Measurements from ENCODE around the gene ZNF784. TPM values are rescaled to one million over a fixed set of nuclear protein-coding genes. Genes with fewer than 3 reads are reported as not detected.

ZNF784 gene
- total RNA-seq, 2 experiments from 2014 or later = 3.4 to 4.0 TPM

- peak overlapping the region; percentile 70 for H3K4me2 ChIP-seq (ENCODE audit: low read length)
- H3K9me2 ChIP-seq (ENCODE audit: insufficient read depth, low read length) = no peaks in the 10 kb centered on the region
- H2AFZ ChIP-seq (ENCODE audit: low read length) = peak overlapping the region; percentile 66; the same call in 1 of the 2 replicates
- ChIA-PET POLR2A (interaction anchor here (0.8 to 1.6 kb wide), 4 partner anchors 11 to 48 kb away, joined by 3 to 15 read pairs (median 6); partner anchors contain the start of gene ZNF784), CTCF (ENCODE audit: unreplicated experiment) (interaction anchor here (0.6 kb wide), 1 partner anchor 50 kb away, joined by 3 read pairs; no protein-coding TSS in a partner anchor)
- BruUV-seq (replicated peaks) = no TSS peak
- TF ChIP-seq CTCF (conservative IDR thresholded peaks at IDR 0.05; ENCODE audit: low read length) = no peak
- no peak for TF ChIP-seq EZH2phosphoT487 (IDR thresholded peaks at IDR 0.05; ENCODE audit: borderline replicate concordance, low read depth, low read length)
- no peaks in the 10 kb centered on the region for H4K20me1 ChIP-seq (ENCODE audit: insufficient read depth, low read length)
- H3K9me3 ChIP-seq (ENCODE audit: low read length) = no peaks in the 10 kb centered on the region
- intact Hi-C loops (cut with micrococcal nuclease; ENCODE audit: unreplicated experiment) = loop anchor here (1.0 to 2.0 kb wide), 2 partner anchors 18 to 44 kb away; partner anchors contain the start of genes ZNF579 and ZNF581
- peaks cover 25% of the 10 kb centered on the region for H3K36me3 ChIP-seq (ENCODE audit: insufficient read depth, low read length)
- H3K27ac ChIP-seq (ENCODE audit: low read depth, low read length, poor library complexity, severe bottlenecking) = peak overlapping the region; percentile 94
- H3K4me1 ChIP-seq (ENCODE audit: insufficient read depth, low read length, poor library complexity, severe bottlenecking) = peaks cover 26% of the 10 kb centered on the region
- peak overlapping the region; percentile 74 for H3K4me3 ChIP-seq (ENCODE audit: low read depth, low read length, poor library complexity, severe bottlenecking)
- DNase-seq (ENCODE audit: low spot score) = peak; percentile 92
- H3K79me2 ChIP-seq (ENCODE audit: insufficient read depth, low read depth, low read length) = no peaks in the 10 kb centered on the region
Observed at GRCh38 chr19:55598719-55599467, 25.5 kb downstream of the ZNF784 start.

DNA sequence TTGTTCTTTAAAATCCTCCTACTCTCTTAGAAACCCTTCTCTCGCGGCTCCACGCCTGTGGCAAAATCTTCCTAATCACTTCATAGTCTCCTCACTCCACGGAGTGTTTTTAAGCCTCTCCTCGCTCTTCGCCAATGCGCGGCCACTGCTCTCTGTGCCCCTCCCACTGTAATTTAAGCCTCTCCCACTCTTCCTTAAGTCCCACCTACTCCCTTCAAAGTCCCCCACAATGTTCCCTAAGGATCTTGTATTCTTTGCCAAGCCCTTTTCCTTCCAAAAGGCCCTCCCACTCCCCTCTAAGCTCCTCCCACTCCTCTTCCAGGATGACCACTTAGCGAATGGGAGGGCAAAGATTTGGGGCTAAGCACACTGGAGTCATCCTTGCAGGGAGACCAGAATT is 26.3 kb downstream of the ZNF784 start:
- TF ChIP-seq CTCF (conservative IDR thresholded peaks at IDR 0.05; ENCODE audit: low read length) (no peak), EZH2phosphoT487 (IDR thresholded peaks at IDR 0.05; ENCODE audit: borderline replicate concordance, low read depth, low read length) (no peak)
- Histone ChIP-seq H3K79me2 (ENCODE audit: insufficient read depth, low read depth, low read length) (no peaks in the 10 kb centered on the region), H3K4me3 (ENCODE audit: low read depth, low read length, poor library complexity, severe bottlenecking) (no peak overlapping the region), H2AFZ (ENCODE audit: low read length) (no peak overlapping the region), H3K36me3 (ENCODE audit: insufficient read depth, low read length) (peaks cover 30% of the 10 kb centered on the region), H3K27ac (ENCODE audit: low read depth, low read length, poor library complexity, severe bottlenecking) (no peak overlapping the region), H4K20me1 (ENCODE audit: insufficient read depth, low read length) (no peaks in the 10 kb centered on the region), H3K4me2 (ENCODE audit: low read length) (peak overlapping the region; percentile 70), H3K9me2 (ENCODE audit: insufficient read depth, low read length) (no peaks in the 10 kb centered on the region), H3K9me3 (ENCODE audit: low read length) (no peaks in the 10 kb centered on the region), H3K4me1 (ENCODE audit: insufficient read depth, low read length, poor library complexity, severe bottlenecking) (peaks cover 20% of the 10 kb centered on the region)
- POLR2A ChIA-PET = no interaction called here
- no peak for DNase-seq (ENCODE audit: low spot score)
- CTCF ChIA-PET (ENCODE audit: unreplicated experiment) = no interaction called here
- intact Hi-C loops (cut with micrococcal nuclease; ENCODE audit: unreplicated experiment) = loop anchor here (2.0 kb wide), 1 partner anchor 17 kb away; the partner anchor contains the start of gene ZNF579
- no TSS peak for BruUV-seq (replicated peaks)

DNA sequence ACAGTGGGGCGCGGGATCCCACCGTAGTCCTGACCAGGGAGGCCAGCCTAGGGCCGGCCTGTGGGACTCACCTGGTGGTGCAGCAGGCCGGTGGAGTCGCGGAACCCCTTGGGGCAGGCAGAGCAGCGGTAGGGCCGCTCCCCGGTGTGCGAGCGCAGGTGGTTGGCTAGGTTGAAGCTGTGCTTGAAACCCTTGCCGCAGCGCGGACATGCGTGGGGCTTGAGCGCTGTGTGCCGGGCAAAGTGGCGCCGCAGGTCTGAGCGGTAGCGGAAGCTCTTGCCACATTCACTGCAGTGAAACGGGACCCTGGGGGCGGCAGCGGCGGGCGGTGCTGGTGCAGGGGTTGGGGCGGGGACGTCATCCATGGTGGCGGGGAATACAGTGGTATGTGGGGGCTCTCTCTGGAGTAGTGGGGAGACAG is 26.9 kb downstream of the ZNF784 start:
- H4K20me1 ChIP-seq (ENCODE audit: insufficient read depth, low read length) = no peaks in the 10 kb centered on the region
- ChIA-PET CTCF (ENCODE audit: unreplicated experiment) (no interaction called here), POLR2A (no interaction called here)
- no peaks in the 10 kb centered on the region for H3K79me2 ChIP-seq (ENCODE audit: insufficient read depth, low read depth, low read length)
- H3K36me3 ChIP-seq (ENCODE audit: insufficient read depth, low read length) = peaks cover 30% of the 10 kb centered on the region
- no peak overlapping the region for H2AFZ ChIP-seq (ENCODE audit: low read length)
- no peak for DNase-seq (ENCODE audit: low spot score)
- no TSS peak for BruUV-seq (replicated peaks)
- no peak overlapping the region for H3K4me3 ChIP-seq (ENCODE audit: low read depth, low read length, poor library complexity, severe bottlenecking)
- H3K9me3 ChIP-seq (ENCODE audit: low read length) = no peaks in the 10 kb centered on the region
- intact Hi-C loops (cut with micrococcal nuclease; ENCODE audit: unreplicated experiment) = no loop called here
- TF ChIP-seq CTCF (conservative IDR thresholded peaks at IDR 0.05; ENCODE audit: low read length) (no peak), EZH2phosphoT487 (IDR thresholded peaks at IDR 0.05; ENCODE audit: borderline replicate concordance, low read depth, low read length) (no peak)
- H3K9me2 ChIP-seq (ENCODE audit: insufficient read depth, low read length) = no peaks in the 10 kb centered on the region
- H3K4me2 ChIP-seq (ENCODE audit: low read length) = no peak overlapping the region
- H3K27ac ChIP-seq (ENCODE audit: low read depth, low read length, poor library complexity, severe bottlenecking) = no peak overlapping the region
- peaks cover 20% of the 10 kb centered on the region for H3K4me1 ChIP-seq (ENCODE audit: insufficient read depth, low read length, poor library complexity, severe bottlenecking)
